OCI-LY3 (cell line): ENCODE results near the gene RNF11.

Source experiments
- H2AFZ ChIP-seq: fragments of 200-600, 300-600 bp; shearing (Covaris generic); 2 replicates; pipeline ENCODE4 v1.6.0; 2014; ENCODE audit warnings: antibody characterized with exemption, low read depth, low read length
- H3K27ac ChIP-seq: fragments of 200-600, 300-600 bp; sonication (generic); 2 replicates; pipeline ENCODE4 v1.5.1; 2014; ENCODE audit warnings: mild to moderate bottlenecking, low read length, moderate library complexity, mixed read lengths
- H3K27me3 ChIP-seq: fragments of 200-600, 300-600 bp; sonication (generic); 2 replicates; pipeline ENCODE4 v1.6.1; 2014; ENCODE audit warnings: low read depth, low read length, mixed read lengths
- H3K36me3 ChIP-seq: fragments of 200-600, 300-600 bp; sonication (generic); replicated peaks from 2 replicates; pipeline ENCODE3; 2014; ENCODE audit warnings: low read depth, low read length, mixed read lengths
- H3K4me1 ChIP-seq: fragments of 300-600, 200-600 bp; sonication (generic); 2 replicates; pipeline ENCODE4 v1.6.1; 2014; ENCODE audit warnings: low read length, mixed read lengths
- H3K4me2 ChIP-seq: fragments of 200-600, 300-600 bp; sonication (generic); 2 replicates; pipeline ENCODE4 v1.6.1; 2014; ENCODE audit warnings: low read length, mixed read lengths
- H3K4me3 ChIP-seq: fragments of 300-600, 200-600 bp; sonication (generic); 2 replicates; pipeline ENCODE4 v1.5.1; 2014; ENCODE audit warnings: antibody characterized with exemption, mild to moderate bottlenecking, low read length, moderate library complexity
- H3K79me2 ChIP-seq: fragments of 300-600, 200-600 bp; shearing (Covaris generic); 2 replicates; pipeline ENCODE4 v1.6.1; 2014; ENCODE audit warnings: mild to moderate bottlenecking, low read length, mixed read lengths
- H3K9ac ChIP-seq: fragments of 300-600, 200-600 bp; shearing (Covaris generic); 2 replicates; pipeline ENCODE4 v1.6.0; 2014; ENCODE audit warnings: mild to moderate bottlenecking, low read length, moderate library complexity
- H3K9me3 ChIP-seq: fragments of 200-600, 300-600 bp; shearing (Covaris generic); 2 replicates; pipeline ENCODE4 v1.6.1; 2014; ENCODE audit warnings: low read length, mixed read lengths; ENCODE audit not compliant: insufficient read depth
- H4K20me1 ChIP-seq: fragments of 200-600, 300-600 bp; sonication (generic); 2 replicates; pipeline ENCODE4 v1.6.1; 2016; ENCODE audit warnings: low read length, mixed read lengths; ENCODE audit not compliant: insufficient read depth
- EZH2phosphoT487 ChIP-seq: fragments of 200-600 bp; shearing (Covaris generic); IDR thresholded peaks from 2 replicates; pipeline ENCODE4 v1.6.1; 2018; ENCODE audit warnings: antibody characterized with exemption, mixed run types, low read depth
- TF ChIP-seq, protein P1 (sequence below): fragments of 200-600, 300-600 bp; sonication (generic); IDR thresholded peaks from 2 replicates; pipeline ENCODE4 v1.5.1; 2014; ENCODE audit warnings: antibody characterized with exemption, low read length, low read depth

Gene RNF11

DNA sequence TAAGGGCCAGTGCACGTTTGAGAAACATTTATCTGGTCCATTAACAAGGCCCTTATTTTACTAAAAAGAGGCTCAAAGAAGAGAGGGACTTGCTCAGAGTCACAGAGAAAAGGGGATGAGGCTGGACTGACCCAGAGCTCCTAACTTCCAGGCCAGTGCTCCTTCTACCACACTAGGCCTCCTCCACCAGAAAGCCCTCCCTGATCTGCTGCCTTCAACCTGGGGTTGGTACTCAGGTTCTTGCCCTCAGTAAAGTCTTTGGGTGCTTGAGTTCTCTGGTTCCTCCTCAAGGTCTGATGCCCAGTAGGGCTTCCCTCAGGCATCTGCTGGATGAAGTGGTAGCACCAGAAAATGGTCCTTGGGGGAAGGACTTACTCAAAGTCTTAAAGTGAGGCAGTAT lies 68.3 kb downstream of the RNF11 start:
- Histone ChIP-seq H3K9me3 (no peaks in the 10 kb centered on the region), H3K27me3 (no peaks in the 10 kb centered on the region), H3K4me1 (peaks cover 27% of the 10 kb centered on the region), H3K4me3 (no peak overlapping the region), H3K36me3 (no peaks in the 10 kb centered on the region), H2AFZ (no peak overlapping the region), H4K20me1 (no peaks in the 10 kb centered on the region), H3K4me2 (peak overlapping the region; percentile 67; the same call in 1 of the 2 replicates), H3K9ac (no peak overlapping the region), H3K27ac (no peak overlapping the region; the same call in 1 of the 2 replicates), H3K79me2 (no peaks in the 10 kb centered on the region)
- no peak for TF ChIP-seq EZH2phosphoT487
- TF ChIP-seq, protein P1, sequence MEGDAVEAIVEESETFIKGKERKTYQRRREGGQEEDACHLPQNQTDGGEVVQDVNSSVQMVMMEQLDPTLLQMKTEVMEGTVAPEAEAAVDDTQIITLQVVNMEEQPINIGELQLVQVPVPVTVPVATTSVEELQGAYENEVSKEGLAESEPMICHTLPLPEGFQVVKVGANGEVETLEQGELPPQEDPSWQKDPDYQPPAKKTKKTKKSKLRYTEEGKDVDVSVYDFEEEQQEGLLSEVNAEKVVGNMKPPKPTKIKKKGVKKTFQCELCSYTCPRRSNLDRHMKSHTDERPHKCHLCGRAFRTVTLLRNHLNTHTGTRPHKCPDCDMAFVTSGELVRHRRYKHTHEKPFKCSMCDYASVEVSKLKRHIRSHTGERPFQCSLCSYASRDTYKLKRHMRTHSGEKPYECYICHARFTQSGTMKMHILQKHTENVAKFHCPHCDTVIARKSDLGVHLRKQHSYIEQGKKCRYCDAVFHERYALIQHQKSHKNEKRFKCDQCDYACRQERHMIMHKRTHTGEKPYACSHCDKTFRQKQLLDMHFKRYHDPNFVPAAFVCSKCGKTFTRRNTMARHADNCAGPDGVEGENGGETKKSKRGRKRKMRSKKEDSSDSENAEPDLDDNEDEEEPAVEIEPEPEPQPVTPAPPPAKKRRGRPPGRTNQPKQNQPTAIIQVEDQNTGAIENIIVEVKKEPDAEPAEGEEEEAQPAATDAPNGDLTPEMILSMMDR, result no peak

DNA sequence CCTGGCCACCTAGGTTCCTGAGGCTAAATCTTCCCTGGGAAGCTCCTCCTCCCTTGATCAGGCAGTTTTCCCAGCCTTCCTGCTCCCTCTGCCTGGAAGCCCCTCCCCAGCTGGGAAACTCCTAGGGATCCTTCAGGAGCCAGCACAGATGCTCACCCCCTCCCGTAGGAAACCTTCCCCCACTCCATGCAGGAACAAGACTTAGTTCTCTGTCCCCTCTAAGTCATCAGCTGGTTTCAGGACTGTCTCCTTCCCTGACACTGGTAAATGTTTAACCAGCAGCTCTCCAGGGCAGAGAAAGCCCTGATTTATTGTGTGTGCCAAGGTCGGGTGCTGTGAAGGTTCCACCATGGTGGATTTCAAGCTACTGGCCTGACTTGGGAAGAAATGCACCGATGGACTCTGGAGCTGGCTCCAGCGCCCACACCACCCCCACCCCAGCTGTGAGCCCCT lies 69.3 kb downstream of the RNF11 start:
- no peaks in the 10 kb centered on the region for H4K20me1 ChIP-seq
- H3K27ac ChIP-seq, result no peak overlapping the region
- H3K36me3 ChIP-seq, result no peaks in the 10 kb centered on the region
- no peaks in the 10 kb centered on the region for H3K27me3 ChIP-seq
- H3K4me2 ChIP-seq, result peak overlapping the region; percentile 50
- H3K4me1 ChIP-seq, result peaks cover 27% of the 10 kb centered on the region
- H3K4me3 ChIP-seq, result no peak overlapping the region
- H2AFZ ChIP-seq, result no peak overlapping the region
- no peak overlapping the region; the same call in 1 of the 2 replicates for H3K9ac ChIP-seq
- H3K9me3 ChIP-seq, result no peaks in the 10 kb centered on the region
- H3K79me2 ChIP-seq, result no peaks in the 10 kb centered on the region
- TF ChIP-seq, protein P1, result no peak
- TF ChIP-seq EZH2phosphoT487, result no peak

DNA sequence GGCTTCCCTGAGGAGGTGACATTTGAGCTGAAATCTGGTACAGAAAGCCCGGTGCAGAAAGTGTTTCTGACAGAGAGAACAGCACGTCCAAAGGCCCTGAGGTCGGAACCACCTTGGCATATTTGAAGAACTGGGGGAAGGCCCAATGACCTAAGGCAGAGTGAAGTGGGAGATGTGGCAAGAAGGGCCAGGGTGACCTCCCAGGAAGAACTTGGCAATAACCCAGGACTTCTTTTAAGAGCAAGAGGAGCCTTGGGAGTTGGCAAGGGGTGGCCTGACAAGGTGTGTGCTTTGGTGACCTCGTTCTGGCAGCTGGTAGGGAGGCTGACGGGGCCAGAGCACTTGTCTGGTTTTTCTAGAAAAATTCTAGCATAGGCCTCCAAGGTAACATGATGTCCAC lies 70.9 kb downstream of the RNF11 start:
- Histone ChIP-seq H3K9me3 (no peaks in the 10 kb centered on the region), H3K36me3 (no peaks in the 10 kb centered on the region), H3K27ac (no peak overlapping the region), H3K4me2 (no peak overlapping the region), H3K9ac (no peak overlapping the region), H3K27me3 (no peaks in the 10 kb centered on the region), H2AFZ (no peak overlapping the region), H3K79me2 (no peaks in the 10 kb centered on the region), H4K20me1 (no peaks in the 10 kb centered on the region), H3K4me3 (no peak overlapping the region), H3K4me1 (peaks cover 27% of the 10 kb centered on the region)
- TF ChIP-seq, protein P1, result no peak
- TF ChIP-seq EZH2phosphoT487, result no peak

DNA sequence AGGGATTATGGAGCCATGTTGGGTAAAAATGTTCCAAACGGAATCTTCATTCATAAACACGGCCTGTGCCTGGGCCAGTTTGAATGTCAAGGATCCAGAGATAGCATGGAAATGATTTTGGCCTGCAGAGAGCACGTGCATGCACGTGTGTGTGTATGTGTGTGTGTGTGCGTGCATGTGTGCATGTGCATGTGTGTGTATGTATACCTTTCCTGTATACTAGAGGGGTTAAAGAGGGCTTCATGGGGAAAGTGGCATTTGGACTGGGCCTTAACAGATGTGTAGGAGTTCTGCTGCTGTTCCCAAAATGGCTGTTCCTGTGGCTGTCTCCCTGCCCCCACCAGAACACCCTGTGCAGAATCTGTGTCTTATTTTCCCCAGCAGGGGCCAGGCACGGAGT lies 72.6 kb downstream of the RNF11 start:
- no peaks in the 10 kb centered on the region for H3K9me3 ChIP-seq
- H3K9ac ChIP-seq, result no peak overlapping the region
- H2AFZ ChIP-seq, result no peak overlapping the region
- no peak overlapping the region for H3K4me2 ChIP-seq
- H3K27me3 ChIP-seq, result no peaks in the 10 kb centered on the region
- TF ChIP-seq, protein P1, result no peak
- TF ChIP-seq EZH2phosphoT487, result no peak
- no peak overlapping the region for H3K4me3 ChIP-seq
- peaks cover 24% of the 10 kb centered on the region for H3K4me1 ChIP-seq
- H3K79me2 ChIP-seq, result no peaks in the 10 kb centered on the region
- H3K27ac ChIP-seq, result no peak overlapping the region
- H3K36me3 ChIP-seq, result no peaks in the 10 kb centered on the region
- H4K20me1 ChIP-seq, result no peaks in the 10 kb centered on the region
